Right lobe of liver (tissue), 6 donors: ENCODE data around the gene CDCP2. TPM values are rescaled to one million over a fixed set of nuclear protein-coding genes. Genes with fewer than 3 reads are reported as not detected.

Experiments used
- ATAC-seq, 4 donors: fragments of 200-7000 bp; cut with Tn5 transposase; one replicate each; pipeline ENCODE4 v1.9.1; 2020; ENCODE audit warnings: mild to moderate bottlenecking in 4 of 4, moderate library complexity in 4 of 4
- DNase-seq, 3 donors: peaks; one replicate each; pipeline ENCODE4 v3.0.0-alpha.2; 2020
- H3K27ac ChIP-seq, 3 donors: fragments of 200-600 bp; one replicate each; pipeline ENCODE4 v1.8.0; 2022
- H3K27me3 ChIP-seq, 2 donors: fragments of 200-600 bp; one replicate each; pipeline ENCODE4 v1.8.0; 2022
- H3K36me3 ChIP-seq, 4 donors: fragments of 200-600 bp; sonication (generic) in 1 of 4; one replicate each; pipeline versions ENCODE4 v1.5.1 to v1.8.0; 2017 to 2022; ENCODE audit warnings: control low read depth in 1 of 4
- H3K4me1 ChIP-seq, 4 donors: fragments of 200-600 bp; sonication (generic) in 1 of 4; one replicate each; pipeline versions ENCODE4 v1.5.1 to v1.8.0; 2017 to 2022; ENCODE audit warnings: control low read depth in 1 of 4
- H3K4me3 ChIP-seq, 3 donors: fragments of 200-600 bp; one replicate each; pipeline ENCODE4 v1.8.0; 2022
- H3K9me3 ChIP-seq, 4 donors: fragments of 200-600 bp; sonication (generic) in 1 of 4; one replicate each; pipeline versions ENCODE4 v1.5.1 to v1.8.0; 2017 to 2022; ENCODE audit warnings: control low read depth in 1 of 4
- CTCF ChIP-seq, 4 donors: fragments of 200-600 bp in 3 of 4; fragments of 450-650 bp in 1 of 4; IDR thresholded peaks; one replicate each; pipeline versions ENCODE4 v1.5.1 to v1.8.0; 2016 to 2022; ENCODE audit warnings: antibody characterized with exemption in 4 of 4, mild to moderate bottlenecking in 2 of 4
- POLR2A ChIP-seq: fragments of 450-650 bp; IDR thresholded peaks from one replicate; pipeline ENCODE4 v1.6.1; 2017; ENCODE audit warnings: antibody characterized with exemption, mild to moderate bottlenecking
- WGBS: methylation state at CpG from one replicate; pipeline ENCODE4 v1.1.6; 2018; ENCODE audit warnings: low coverage, low lambda C conversion rate; ENCODE audit not compliant: insufficient coverage; ENCODE audit errors: missing lambda C conversion rate; 5-methylcytosine and 5-hydroxymethylcytosine counted together
- intact Hi-C, 2 donors: fragments of 100-400 bp; cut with DNase I; formaldehyde crosslinking; loops; one replicate each; pipeline versions ENCODE4 v1.11.2 to v1.14.1; 2022
- total RNA-seq, 6 experiments: library from RNA; depleted of rRNA in 2 of 6; stranded (reverse); fragments of >200 nt in 2 of 6; fragmentation: NEBNext Ultra II Directional in 3 of 6; extraction: Animal tissue kit (Norgen Biotek cat#: 25700) in 3 of 6; gene quantifications; one replicate each; pipeline versions ENCODE4 v1.1.0 to v1.2.4, GENCODE V29; 2016 to 2023
- donor health status: DM: no; HTN: yes; CAD: no.
- donor health status: DM: no; HTN: no; CAD: no.
- donor health status: DM: no; HTN: no; CAD: no.
- donor health status: DM: no; HTN: yes; CAD: no.
- donor health status: DM: no; HTN: yes; CAD: no.

Gene CDCP2
- total RNA-seq, 6 experiments from 2014 or later = not detected

GRCh38 chr1:54115520-54115919 is 37.3 kb downstream of the CDCP2 start:
- 100% methylated on average over 2 of the region's 3 CpGs for WGBS

GRCh38 chr1:54114955-54115354 is 37.8 kb downstream of the CDCP2 start:
- Histone ChIP-seq H3K36me3 (no peaks in the 10 kb centered on the region), H3K27ac (no peak overlapping the region), H3K4me3 (no peak overlapping the region), H3K27me3 (no peaks in the 10 kb centered on the region), H3K4me1 (no peaks in the 10 kb centered on the region), H3K9me3 (no peaks in the 10 kb centered on the region)
- ATAC-seq = no peak
- no peak for TF ChIP-seq POLR2A
- TF ChIP-seq CTCF (IDR thresholded peaks at IDR 0.05) = no peak
- WGBS = 35% methylated on average over 2 of the region's 6 CpGs
- DNase-seq = no peak
- intact Hi-C loops = no loop called here

More at GRCh38 chr1:54115520-54115919, 37.3 kb downstream of the CDCP2 start:
- DNase-seq (no peak), ATAC-seq (no peak)
- Histone ChIP-seq H3K36me3 (no peaks in the 10 kb centered on the region), H3K9me3 (no peaks in the 10 kb centered on the region), H3K27me3 (no peaks in the 10 kb centered on the region), H3K4me1 (no peaks in the 10 kb centered on the region), H3K4me3 (no peak overlapping the region), H3K27ac (no peak overlapping the region)
- intact Hi-C loops = no loop called here
- no peak for TF ChIP-seq POLR2A
- TF ChIP-seq CTCF (IDR thresholded peaks at IDR 0.05) = no peak

GRCh38 chr1:54114001-54114400 is 38.8 kb downstream of the CDCP2 start:
- Histone ChIP-seq H3K27ac (no peak overlapping the region), H3K9me3 (no peaks in the 10 kb centered on the region), H3K4me3 (no peak overlapping the region), H3K36me3 (no peaks in the 10 kb centered on the region), H3K4me1 (no peaks in the 10 kb centered on the region), H3K27me3 (no peaks in the 10 kb centered on the region)
- no peak for ATAC-seq
- 60% methylated on average over 1 of the region's 4 CpGs for WGBS
- no peak for TF ChIP-seq CTCF (IDR thresholded peaks at IDR 0.05)
- TF ChIP-seq POLR2A = no peak
- no peak for DNase-seq
- intact Hi-C loops = no loop called here

GRCh38 chr1:54112705-54113368 is 40.0 kb downstream of the CDCP2 start:
- intact Hi-C loops = no loop called here

GRCh38 chr1:54112027-54112426 is 40.8 kb downstream of the CDCP2 start:
- 91% methylated on average over 7 of the region's 7 CpGs for WGBS
- DNase-seq (no peak), ATAC-seq (no peak)
- intact Hi-C loops = no loop called here
- no peak overlapping the region for H3K27ac ChIP-seq
- H3K4me3 ChIP-seq = no peak overlapping the region
- TF ChIP-seq CTCF (IDR thresholded peaks at IDR 0.05) (no peak), POLR2A (no peak)
- no peaks in the 10 kb centered on the region for H3K27me3 ChIP-seq
- H3K4me1 ChIP-seq = no peaks in the 10 kb centered on the region
- no peaks in the 10 kb centered on the region for H3K36me3 ChIP-seq
- H3K9me3 ChIP-seq = no peaks in the 10 kb centered on the region

More at GRCh38 chr1:54112705-54113368, 40.0 kb downstream of the CDCP2 start:
- H3K9me3 ChIP-seq = no peaks in the 10 kb centered on the region
- WGBS = 52% methylated on average over 5 of the region's 5 CpGs
- H3K4me3 ChIP-seq = no peak overlapping the region
- DNase-seq (no peak), ATAC-seq (peak in 3 of 4 donors; percentile 16 to 37 (median 19))
- H3K27me3 ChIP-seq = no peaks in the 10 kb centered on the region
- TF ChIP-seq POLR2A = no peak
- no peaks in the 10 kb centered on the region for H3K4me1 ChIP-seq
- H3K27ac ChIP-seq = no peak overlapping the region
- no peaks in the 10 kb centered on the region for H3K36me3 ChIP-seq
